Measurements from ENCODE around the gene CMTM8.

CMTM8 gene

DNA sequence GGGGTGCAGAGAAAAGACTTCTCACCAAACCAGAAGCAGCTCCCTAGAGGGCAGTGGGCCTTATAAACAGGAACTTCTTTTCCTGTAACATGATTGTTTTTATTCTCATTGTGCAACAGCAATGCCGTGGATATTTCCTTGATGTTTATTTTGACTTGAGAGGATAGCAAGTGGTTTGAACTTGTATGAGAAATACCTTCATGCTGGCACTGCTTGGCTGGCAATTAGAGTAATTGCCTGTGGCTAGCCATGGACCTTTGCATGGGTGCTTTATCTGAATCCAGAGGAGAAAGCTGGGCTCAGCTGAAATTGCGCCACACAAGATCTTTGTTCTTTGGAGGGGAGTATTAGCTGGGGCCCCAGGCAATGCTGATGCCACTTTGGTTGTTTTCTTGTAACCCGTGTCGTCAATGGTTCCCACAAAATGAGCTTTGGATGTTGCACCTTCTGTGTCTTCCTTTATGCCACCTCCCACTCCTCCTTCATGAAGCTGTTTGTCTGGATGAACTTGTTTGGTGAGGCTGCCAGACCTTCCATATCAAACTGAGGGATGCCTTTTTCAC, 37.9 kb downstream of the CMTM8 start:
- no peak for ATAC-seq
- TF ChIP-seq ZNF565 (CRISPR knock-in tag; conservative IDR thresholded peaks at IDR 0.05; ENCODE audit: low read depth) (no peak), TSHZ2 (CRISPR knock-in tag; IDR thresholded peaks at IDR 0.05) (no peak), TOX (CRISPR knock-in tag; IDR thresholded peaks at IDR 0.05; ENCODE audit: borderline replicate concordance) (no peak), ARNTL (CRISPR knock-in tag; IDR thresholded peaks at IDR 0.05; ENCODE audit: borderline replicate concordance, low read depth) (no peak), RARB (CRISPR knock-in tag; IDR thresholded peaks at IDR 0.05) (no peak), TCF4 (CRISPR knock-in tag; IDR thresholded peaks at IDR 0.05; ENCODE audit: borderline replicate concordance) (no peak), BACH2 (CRISPR knock-in tag; IDR thresholded peaks at IDR 0.05; ENCODE audit: borderline replicate concordance) (no peak), ESRRG (CRISPR knock-in tag; IDR thresholded peaks at IDR 0.05) (no peak), CSDC2 (CRISPR knock-in tag; IDR thresholded peaks at IDR 0.05) (no peak)
- TF ChIP-seq, protein P1, sequence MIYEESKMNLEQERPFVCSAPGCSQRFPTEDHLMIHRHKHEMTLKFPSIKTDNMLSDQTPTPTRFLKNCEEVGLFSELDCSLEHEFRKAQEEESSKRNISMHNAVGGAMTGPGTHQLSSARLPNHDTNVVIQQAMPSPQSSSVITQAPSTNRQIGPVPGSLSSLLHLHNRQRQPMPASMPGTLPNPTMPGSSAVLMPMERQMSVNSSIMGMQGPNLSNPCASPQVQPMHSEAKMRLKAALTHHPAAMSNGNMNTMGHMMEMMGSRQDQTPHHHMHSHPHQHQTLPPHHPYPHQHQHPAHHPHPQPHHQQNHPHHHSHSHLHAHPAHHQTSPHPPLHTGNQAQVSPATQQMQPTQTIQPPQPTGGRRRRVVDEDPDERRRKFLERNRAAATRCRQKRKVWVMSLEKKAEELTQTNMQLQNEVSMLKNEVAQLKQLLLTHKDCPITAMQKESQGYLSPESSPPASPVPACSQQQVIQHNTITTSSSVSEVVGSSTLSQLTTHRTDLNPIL (CRISPR knock-in tag; IDR thresholded peaks at IDR 0.05; ENCODE audit: low read depth) = no peak

GRCh38 chr3:32278714-32279113, 40.2 kb downstream of the CMTM8 start:
- no peak for TF ChIP-seq GLIS3 (CRISPR knock-in tag; IDR thresholded peaks at IDR 0.05)
- TF ChIP-seq ISL1 (CRISPR knock-in tag; IDR thresholded peaks at IDR 0.05) = no peak
- no peak for TF ChIP-seq ESRRG (CRISPR knock-in tag; IDR thresholded peaks at IDR 0.05)
- no peak for TF ChIP-seq ZC3H10 (CRISPR knock-in tag; IDR thresholded peaks at IDR 0.05)
- no peak for TF ChIP-seq BACH2 (CRISPR knock-in tag; IDR thresholded peaks at IDR 0.05; ENCODE audit: borderline replicate concordance)
- TF ChIP-seq TSHZ2 (CRISPR knock-in tag; IDR thresholded peaks at IDR 0.05) = no peak
- TF ChIP-seq TOX (CRISPR knock-in tag; IDR thresholded peaks at IDR 0.05; ENCODE audit: borderline replicate concordance) = no peak
- TF ChIP-seq, protein P2, sequence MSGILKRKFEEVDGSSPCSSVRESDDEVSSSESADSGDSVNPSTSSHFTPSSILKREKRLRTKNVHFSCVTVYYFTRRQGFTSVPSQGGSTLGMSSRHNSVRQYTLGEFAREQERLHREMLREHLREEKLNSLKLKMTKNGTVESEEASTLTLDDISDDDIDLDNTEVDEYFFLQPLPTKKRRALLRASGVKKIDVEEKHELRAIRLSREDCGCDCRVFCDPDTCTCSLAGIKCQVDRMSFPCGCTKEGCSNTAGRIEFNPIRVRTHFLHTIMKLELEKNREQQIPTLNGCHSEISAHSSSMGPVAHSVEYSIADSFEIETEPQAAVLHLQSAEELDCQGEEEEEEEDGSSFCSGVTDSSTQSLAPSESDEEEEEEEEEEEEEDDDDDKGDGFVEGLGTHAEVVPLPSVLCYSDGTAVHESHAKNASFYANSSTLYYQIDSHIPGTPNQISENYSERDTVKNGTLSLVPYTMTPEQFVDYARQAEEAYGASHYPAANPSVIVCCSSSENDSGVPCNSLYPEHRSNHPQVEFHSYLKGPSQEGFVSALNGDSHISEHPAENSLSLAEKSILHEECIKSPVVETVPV (CRISPR knock-in tag; IDR thresholded peaks at IDR 0.05) = no peak
- TF ChIP-seq ZFP30 (CRISPR knock-in tag; IDR thresholded peaks at IDR 0.05) = no peak
- TF ChIP-seq ZNF70 (CRISPR knock-in tag; IDR thresholded peaks at IDR 0.05) = no peak
- no peak for TF ChIP-seq PPARA (CRISPR knock-in tag; IDR thresholded peaks at IDR 0.05; ENCODE audit: borderline replicate concordance)
- TF ChIP-seq CSDC2 (CRISPR knock-in tag; IDR thresholded peaks at IDR 0.05) = no peak
- TF ChIP-seq OSR1 (CRISPR knock-in tag; IDR thresholded peaks at IDR 0.05) = no peak
- no peak for TF ChIP-seq ZNF8 (CRISPR knock-in tag; IDR thresholded peaks at IDR 0.05)
- no peak for TF ChIP-seq SNAI2 (CRISPR knock-in tag; IDR thresholded peaks at IDR 0.05)
- TF ChIP-seq RARB (CRISPR knock-in tag; IDR thresholded peaks at IDR 0.05) = no peak
- TF ChIP-seq ZFP3 (CRISPR knock-in tag; IDR thresholded peaks at IDR 0.05) = no peak
- TF ChIP-seq, protein P1 (CRISPR knock-in tag; IDR thresholded peaks at IDR 0.05; ENCODE audit: low read depth) = no peak
- no peak for TF ChIP-seq ARNTL (CRISPR knock-in tag; IDR thresholded peaks at IDR 0.05; ENCODE audit: borderline replicate concordance, low read depth)
- no peak for TF ChIP-seq TCF4 (CRISPR knock-in tag; IDR thresholded peaks at IDR 0.05; ENCODE audit: borderline replicate concordance)
- peak; percentile 70 for ATAC-seq

All from SK-N-SH treated with all-trans-retinoic acid at 6 μM for 48 hours (cell line).